HuH-7 (cell line): Measurements from ENCODE around the gene SPRR2B.
"Not testable (repeated sequence)": the region's sequence is repeated elsewhere in the genome, so short reads cannot be mapped to it uniquely, and the experiment has no call there.

Experiments used
- DNase-seq: peaks from one replicate; pipeline ENCODE4 v3.0.0; 2011; ENCODE audit warnings: low spot score

The SPRR2B gene

GRCh38 chr1:153071511-153071910 lies at the start of gene SPRR2B:
TSS of gene SPRR2B (minus strand) at chr1:153071611. CDS start at chr1:153070839, 772 bp downstream.
- DNase-seq: no peak

GRCh38 chr1:153120945-153121344 lies 49.5 kb upstream of the SPRR2B start:
- no peak for DNase-seq

- no peak for DNase-seq
Observed at GRCh38 chr1:153119491-153119971, 48.1 kb upstream of the SPRR2B start.

- not testable (repeated sequence) for DNase-seq
Observed at GRCh38 chr1:153115264-153115663, 43.9 kb upstream of the SPRR2B start.

- no peak for DNase-seq
Observed at GRCh38 chr1:153113416-153113815, 42.0 kb upstream of the SPRR2B start, which contains the start of gene SPRR2F. TSS of gene SPRR2F (minus strand) at chr1:153113516. CDS start at chr1:153112733, 783 bp downstream.

GRCh38 chr1:153112454-153112853 lies 41.0 kb upstream of the SPRR2B start:
- not testable (repeated sequence) for DNase-seq

GRCh38 chr1:153100245-153100644 lies 28.8 kb upstream of the SPRR2B start:
- no peak for DNase-seq

- no peak for DNase-seq
Observed at GRCh38 chr1:153099461-153100045, 28.1 kb upstream of the SPRR2B start.

- DNase-seq: no peak
Observed at GRCh38 chr1:153095764-153096163, 24.4 kb upstream of the SPRR2B start.

GRCh38 chr1:153094426-153094825 lies 23.0 kb upstream of the SPRR2B start, which contains the start of gene SPRR2E:
TSS of gene SPRR2E (minus strand) at chr1:153094526. CDS start at chr1:153093751, 775 bp downstream.
- DNase-seq: no peak

- DNase-seq: no peak
Observed at GRCh38 chr1:153087652-153088051, 16.2 kb upstream of the SPRR2B start.

- DNase-seq: no peak
Observed at GRCh38 chr1:153081736-153082135, 10.3 kb upstream of the SPRR2B start.

- no peak for DNase-seq
Observed at GRCh38 chr1:153072806-153073726, 1.7 kb upstream of the SPRR2B start.

GRCh38 chr1:153070243-153070642 lies 1.2 kb downstream of the SPRR2B start:
- no peak for DNase-seq

- DNase-seq: no peak
Observed at GRCh38 chr1:153058826-153059784, 12.3 kb downstream of the SPRR2B start.

GRCh38 chr1:153058154-153058553 lies 13.3 kb downstream of the SPRR2B start:
- no peak for DNase-seq

GRCh38 chr1:153057375-153057774 lies 14.0 kb downstream of the SPRR2B start, which contains the start of gene SPRR2A:
TSS of gene SPRR2A (minus strand) at chr1:153057512. CDS start at chr1:153056735, 777 bp downstream.
- no peak for DNase-seq

GRCh38 chr1:153056111-153056510 lies 15.3 kb downstream of the SPRR2B start:
- DNase-seq: not testable (repeated sequence)

- no peak for DNase-seq
Observed at GRCh38 chr1:153049211-153049610, 22.2 kb downstream of the SPRR2B start.

- no peak for DNase-seq
Observed at GRCh38 chr1:153040950-153041631, 30.3 kb downstream of the SPRR2B start, which contains the start of gene SPRR2D. TSS of gene SPRR2D (minus strand) at chr1:153041120. CDS start at chr1:153040346, 774 bp downstream.

- no peak for DNase-seq
Observed at GRCh38 chr1:153035211-153035610, 36.2 kb downstream of the SPRR2B start.
